IPS-18a (cell line): ENCODE results near the gene ATOSA.

Source experiments
- H3K27ac ChIP-seq: one replicate; pipeline ENCODE4 v1.5.1; 2013; ENCODE audit warnings: low read length
- H3K27me3 ChIP-seq: one replicate; pipeline ENCODE4 v1.6.1; 2013; ENCODE audit warnings: mild to moderate bottlenecking, low read length; ENCODE audit not compliant: control insufficient read depth, insufficient read depth
- H3K36me3 ChIP-seq: one replicate; pipeline ENCODE4 v1.6.1; 2013; ENCODE audit warnings: low read depth, low read length; ENCODE audit not compliant: control insufficient read depth
- H3K4me1 ChIP-seq: one replicate; pipeline ENCODE4 v1.6.1; 2013; ENCODE audit warnings: low read depth, low read length; ENCODE audit not compliant: control insufficient read depth
- H3K4me3 ChIP-seq: one replicate; pipeline ENCODE4 v1.5.1; 2013; ENCODE audit warnings: low read length
- H3K9ac ChIP-seq: one replicate; pipeline ENCODE4 v1.6.1; 2013; ENCODE audit warnings: mild to moderate bottlenecking, low read length, moderate library complexity
- H3K9me3 ChIP-seq: one replicate; pipeline ENCODE4 v1.6.1; 2013; ENCODE audit warnings: low read depth, low read length; ENCODE audit not compliant: control insufficient read depth

Gene ATOSA

DNA sequence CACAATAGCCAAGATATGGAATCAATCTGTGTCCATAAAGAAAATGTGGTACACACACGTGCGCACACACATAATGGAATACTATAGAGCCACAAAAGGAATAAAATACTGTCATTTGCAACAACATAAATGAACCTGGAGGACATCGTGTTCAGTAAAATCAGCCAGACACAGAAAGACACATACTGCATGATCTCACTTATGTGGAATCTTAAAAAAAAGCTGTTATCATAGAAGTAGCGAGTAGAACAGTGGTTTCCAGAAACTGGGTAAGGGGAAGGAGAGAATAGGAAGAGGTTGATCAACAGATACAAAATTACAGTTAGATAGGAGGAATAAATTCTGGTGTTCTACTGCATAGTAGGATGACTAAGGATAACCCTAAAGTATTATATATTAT, 11.1 kb downstream of the ATOSA start:
- Histone ChIP-seq H3K4me1 (no peaks in the 10 kb centered on the region), H3K4me3 (no peak overlapping the region), H3K27me3 (no peaks in the 10 kb centered on the region), H3K9me3 (no peaks in the 10 kb centered on the region), H3K27ac (no peak overlapping the region), H3K36me3 (no peaks in the 10 kb centered on the region), H3K9ac (no peak overlapping the region)

- no peaks in the 10 kb centered on the region for H3K27me3 ChIP-seq
- no peak overlapping the region for H3K27ac ChIP-seq
- no peaks in the 10 kb centered on the region for H3K36me3 ChIP-seq
- no peaks in the 10 kb centered on the region for H3K4me1 ChIP-seq
- no peaks in the 10 kb centered on the region for H3K9me3 ChIP-seq
- no peak overlapping the region for H3K9ac ChIP-seq
- no peak overlapping the region for H3K4me3 ChIP-seq
Observed at GRCh38 chr15:52667597-52667996, 11.6 kb downstream of the ATOSA start.

DNA sequence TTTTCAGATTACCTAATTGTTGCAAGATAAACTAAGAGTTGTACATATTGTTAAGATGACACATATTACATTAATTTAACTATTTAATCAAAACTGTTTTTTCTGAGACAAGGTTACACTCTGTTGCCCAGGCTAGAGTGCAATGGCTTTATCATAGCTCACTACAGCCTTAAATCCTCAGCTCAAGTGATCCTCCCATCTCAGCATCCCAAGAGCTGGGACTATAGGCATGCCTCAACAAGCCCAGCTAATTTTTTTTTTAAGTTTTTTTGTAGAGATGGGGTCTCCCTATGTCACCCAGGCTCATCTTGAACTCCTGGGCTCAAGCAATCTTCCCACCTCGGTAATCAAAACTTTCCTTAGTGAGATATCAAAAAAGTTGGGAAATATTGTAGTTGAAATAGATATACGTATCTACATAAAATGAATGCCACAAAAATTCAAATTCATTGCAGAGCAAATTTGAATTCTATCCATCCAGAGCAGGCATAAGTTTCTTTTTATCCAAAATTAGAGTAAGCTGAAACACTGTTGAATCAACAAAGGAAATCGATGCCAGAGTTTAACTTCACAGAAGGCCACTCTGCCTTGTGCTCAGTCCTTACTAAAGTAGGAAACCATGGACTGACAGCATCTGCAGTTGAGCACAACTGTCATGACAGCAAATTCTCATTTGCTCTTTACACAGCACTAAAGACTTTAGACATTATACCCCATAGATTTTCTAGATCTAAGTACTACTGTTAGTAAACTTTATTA, 15.5 kb downstream of the ATOSA start:
- Histone ChIP-seq H3K27ac (no peak overlapping the region), H3K9me3 (no peaks in the 10 kb centered on the region), H3K4me3 (no peak overlapping the region), H3K4me1 (no peaks in the 10 kb centered on the region), H3K9ac (no peak overlapping the region), H3K36me3 (no peaks in the 10 kb centered on the region), H3K27me3 (no peaks in the 10 kb centered on the region)

- Histone ChIP-seq H3K9ac (no peak overlapping the region), H3K36me3 (no peaks in the 10 kb centered on the region), H3K4me3 (no peak overlapping the region), H3K9me3 (no peaks in the 10 kb centered on the region), H3K27ac (no peak overlapping the region), H3K27me3 (no peaks in the 10 kb centered on the region), H3K4me1 (no peaks in the 10 kb centered on the region)
Observed at GRCh38 chr15:52661909-52662308, 17.3 kb downstream of the ATOSA start.

DNA sequence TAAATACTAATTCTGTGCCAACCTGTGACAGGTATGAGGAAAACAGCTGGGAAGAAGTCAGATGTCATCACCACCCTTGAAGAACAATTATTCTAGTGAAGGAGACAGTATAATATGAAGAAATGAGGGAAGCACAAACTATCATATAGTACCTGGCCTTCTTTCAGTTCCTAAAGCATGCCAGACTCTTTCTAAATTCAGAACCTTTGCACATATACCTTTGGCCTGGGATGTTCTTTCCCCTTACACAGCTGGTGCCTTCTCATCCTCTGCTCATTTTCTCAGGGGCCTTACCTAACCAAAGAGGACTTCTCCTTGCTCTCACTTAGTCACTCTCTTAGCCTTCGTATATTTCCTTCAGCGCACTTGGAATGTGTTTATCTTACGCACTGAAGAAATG, 19.0 kb downstream of the ATOSA start:
- Histone ChIP-seq H3K9ac (no peak overlapping the region), H3K27ac (no peak overlapping the region), H3K36me3 (no peaks in the 10 kb centered on the region), H3K4me1 (no peaks in the 10 kb centered on the region), H3K9me3 (no peaks in the 10 kb centered on the region), H3K27me3 (no peaks in the 10 kb centered on the region), H3K4me3 (no peak overlapping the region)

DNA sequence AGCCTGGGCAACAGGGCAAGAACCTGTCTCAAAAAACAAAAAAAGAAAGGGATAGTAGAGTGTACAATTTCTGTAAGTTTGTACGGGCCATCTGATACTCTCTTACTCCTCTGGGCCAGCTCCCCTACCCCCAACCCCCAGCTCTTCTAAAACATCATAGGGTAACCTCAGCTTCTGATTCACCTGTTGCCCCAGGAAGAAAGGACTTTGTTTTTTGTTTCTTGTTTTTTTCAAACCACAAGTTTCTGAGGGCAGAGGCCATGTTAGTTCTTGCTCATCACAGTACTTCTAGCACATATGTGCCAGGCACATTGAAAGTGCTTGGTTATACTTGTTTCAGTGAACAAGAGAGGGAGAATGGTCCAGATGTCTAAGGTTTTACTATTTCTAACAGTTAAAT, 20.2 kb downstream of the ATOSA start:
- Histone ChIP-seq H3K4me1 (no peaks in the 10 kb centered on the region), H3K9ac (no peak overlapping the region), H3K9me3 (no peaks in the 10 kb centered on the region), H3K27me3 (no peaks in the 10 kb centered on the region), H3K27ac (no peak overlapping the region), H3K36me3 (no peaks in the 10 kb centered on the region), H3K4me3 (no peak overlapping the region)

DNA sequence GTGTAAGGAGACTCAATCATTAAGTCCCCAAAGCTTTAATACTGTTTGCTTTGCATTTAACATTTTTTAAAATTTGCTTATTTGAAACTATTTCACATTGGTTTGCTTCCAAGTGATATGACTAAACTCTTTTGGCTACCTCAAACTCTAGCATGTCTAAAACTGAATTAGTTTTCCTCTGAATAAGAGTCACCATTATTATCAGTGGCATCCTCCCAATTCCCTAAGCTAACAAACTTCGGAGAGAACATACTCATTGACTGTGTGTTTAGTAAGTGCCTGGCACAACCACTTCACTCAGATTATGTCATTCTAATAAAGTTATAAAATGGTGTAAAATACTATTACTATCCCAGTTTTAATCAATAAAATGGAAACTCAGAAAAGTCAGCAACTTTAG, 21.9 kb downstream of the ATOSA start:
- Histone ChIP-seq H3K9me3 (no peaks in the 10 kb centered on the region), H3K4me3 (no peak overlapping the region), H3K27ac (no peak overlapping the region), H3K9ac (no peak overlapping the region), H3K4me1 (peaks cover under 1% of the 10 kb centered on the region), H3K27me3 (no peaks in the 10 kb centered on the region), H3K36me3 (no peaks in the 10 kb centered on the region)

DNA sequence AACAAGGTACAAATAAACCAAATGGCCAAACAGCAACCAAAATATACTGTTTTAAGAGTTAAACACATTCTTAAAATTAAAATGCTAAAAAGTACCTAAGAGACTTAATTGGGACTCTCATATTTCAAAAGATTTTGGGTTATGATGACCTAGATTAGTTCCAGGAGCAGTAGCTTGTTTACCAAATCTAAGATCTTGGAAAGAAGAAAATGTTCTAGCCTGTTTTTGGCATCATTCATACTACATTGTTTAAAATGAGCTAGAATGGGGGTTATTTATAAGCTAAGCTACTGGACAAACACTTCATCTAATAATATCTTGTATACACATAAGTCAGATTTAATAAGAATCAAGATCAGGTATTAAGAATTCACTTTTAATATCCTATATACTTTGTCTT, 22.8 kb downstream of the ATOSA start:
- Histone ChIP-seq H3K36me3 (no peaks in the 10 kb centered on the region), H3K4me3 (no peak overlapping the region), H3K9ac (no peak overlapping the region), H3K9me3 (no peaks in the 10 kb centered on the region), H3K27ac (no peak overlapping the region), H3K27me3 (no peaks in the 10 kb centered on the region), H3K4me1 (peaks cover 9% of the 10 kb centered on the region)

- Histone ChIP-seq H3K9me3 (no peaks in the 10 kb centered on the region), H3K9ac (no peak overlapping the region), H3K36me3 (no peaks in the 10 kb centered on the region), H3K27ac (no peak overlapping the region), H3K27me3 (no peaks in the 10 kb centered on the region), H3K4me1 (peaks cover 10% of the 10 kb centered on the region), H3K4me3 (no peak overlapping the region)
Observed at GRCh38 chr15:52653431-52653964, 25.7 kb downstream of the ATOSA start.

DNA sequence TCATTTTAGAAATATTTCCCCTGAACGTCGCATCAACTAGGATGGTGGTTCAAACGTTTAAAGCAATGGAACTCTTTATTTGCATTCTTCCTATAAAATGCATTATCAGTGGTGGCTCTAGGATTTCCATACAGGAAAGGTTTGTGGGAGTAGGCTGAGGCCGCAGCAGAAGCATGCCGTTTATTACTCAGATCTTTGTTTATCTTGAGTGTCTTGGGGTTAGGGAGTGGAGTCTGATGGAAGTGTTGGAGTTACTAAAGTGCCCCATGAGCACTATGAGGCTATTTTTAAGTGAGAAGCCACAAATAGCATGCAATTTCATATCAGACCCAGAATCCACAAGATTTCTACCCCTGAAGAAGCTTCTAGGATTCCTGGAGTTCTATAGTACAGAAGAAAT, 26.2 kb downstream of the ATOSA start:
- no peak overlapping the region for H3K27ac ChIP-seq
- peaks cover 10% of the 10 kb centered on the region for H3K4me1 ChIP-seq
- H3K9ac ChIP-seq, result no peak overlapping the region
- no peaks in the 10 kb centered on the region for H3K9me3 ChIP-seq
- H3K36me3 ChIP-seq, result no peaks in the 10 kb centered on the region
- no peak overlapping the region for H3K4me3 ChIP-seq
- H3K27me3 ChIP-seq, result no peaks in the 10 kb centered on the region

DNA sequence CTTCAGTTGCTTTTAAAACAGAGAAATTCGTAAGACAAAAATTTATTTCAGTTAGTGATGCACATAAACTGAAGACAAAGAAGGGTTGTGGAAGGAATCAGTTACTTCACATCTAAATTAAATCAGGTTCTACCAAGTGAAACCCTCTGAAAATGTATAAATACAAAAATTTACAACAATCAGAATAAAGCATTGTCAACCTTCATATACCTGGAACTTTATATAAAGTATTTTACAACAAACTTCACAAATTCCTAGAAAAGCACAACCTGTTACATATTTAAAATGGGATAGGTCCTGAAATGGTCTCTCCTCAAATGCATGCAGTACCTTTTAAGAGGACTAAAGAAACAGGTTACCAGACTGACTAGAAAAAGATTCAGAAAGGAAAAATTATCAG, 26.9 kb downstream of the ATOSA start:
- H3K9me3 ChIP-seq, result no peaks in the 10 kb centered on the region
- no peak overlapping the region for H3K9ac ChIP-seq
- H3K4me3 ChIP-seq, result no peak overlapping the region
- H3K4me1 ChIP-seq, result peaks cover 10% of the 10 kb centered on the region
- no peaks in the 10 kb centered on the region for H3K27me3 ChIP-seq
- H3K36me3 ChIP-seq, result no peaks in the 10 kb centered on the region
- no peak overlapping the region for H3K27ac ChIP-seq

- peak overlapping the region; percentile 10 for H3K27ac ChIP-seq
- H3K27me3 ChIP-seq, result no peaks in the 10 kb centered on the region
- H3K36me3 ChIP-seq, result no peaks in the 10 kb centered on the region
- H3K9ac ChIP-seq, result peak overlapping the region; percentile 46
- H3K4me3 ChIP-seq, result peak overlapping the region; percentile 40
- peaks cover 10% of the 10 kb centered on the region for H3K4me1 ChIP-seq
- H3K9me3 ChIP-seq, result no peaks in the 10 kb centered on the region
Observed at GRCh38 chr15:52651868-52652267, 27.3 kb downstream of the ATOSA start.
